Measurements from ENCODE around the gene FAM120A. TPM values are rescaled to one million over a fixed set of nuclear protein-coding genes. Genes with fewer than 3 reads are reported as not detected.

Gene FAM120A
- total RNA-seq, 4 donors from 2014 or later = 81.7 to 125 (median 90.1) TPM

DNA sequence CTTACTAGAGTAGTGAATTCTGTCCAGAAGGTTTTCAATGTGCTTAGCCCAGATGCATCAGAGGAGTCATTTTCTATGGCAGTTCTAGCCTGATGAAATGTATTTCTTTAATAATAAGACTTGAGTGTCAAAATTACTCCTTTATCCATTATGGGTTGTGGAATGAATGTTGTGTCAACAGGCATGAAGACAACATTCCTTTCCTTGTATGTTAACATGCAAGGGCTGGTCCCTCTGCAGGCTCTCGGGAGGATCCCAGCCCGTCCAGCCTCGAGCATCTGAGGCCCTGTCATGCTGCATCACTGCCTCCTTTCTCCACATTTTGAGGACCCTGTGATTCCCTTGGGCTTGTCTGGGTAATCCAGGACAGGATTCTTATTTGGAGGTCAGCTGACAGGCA, 44.8 kb downstream of the FAM120A start:
- Histone ChIP-seq H3K4me1 (peaks cover 23 to 31% (median 29%) of the 10 kb centered on the region in 4 donors), H3K36me3 (peaks cover 17 to 65% (median 50%) of the 10 kb centered on the region in 4 donors), H3K27ac (replicated peaks in 1 of 4) (no peak overlapping the region), H3K9me3 (no peaks in the 10 kb centered on the region), H3K4me3 (no peak overlapping the region), H3K27me3 (no peaks in the 10 kb centered on the region)
- TF ChIP-seq, protein P1, sequence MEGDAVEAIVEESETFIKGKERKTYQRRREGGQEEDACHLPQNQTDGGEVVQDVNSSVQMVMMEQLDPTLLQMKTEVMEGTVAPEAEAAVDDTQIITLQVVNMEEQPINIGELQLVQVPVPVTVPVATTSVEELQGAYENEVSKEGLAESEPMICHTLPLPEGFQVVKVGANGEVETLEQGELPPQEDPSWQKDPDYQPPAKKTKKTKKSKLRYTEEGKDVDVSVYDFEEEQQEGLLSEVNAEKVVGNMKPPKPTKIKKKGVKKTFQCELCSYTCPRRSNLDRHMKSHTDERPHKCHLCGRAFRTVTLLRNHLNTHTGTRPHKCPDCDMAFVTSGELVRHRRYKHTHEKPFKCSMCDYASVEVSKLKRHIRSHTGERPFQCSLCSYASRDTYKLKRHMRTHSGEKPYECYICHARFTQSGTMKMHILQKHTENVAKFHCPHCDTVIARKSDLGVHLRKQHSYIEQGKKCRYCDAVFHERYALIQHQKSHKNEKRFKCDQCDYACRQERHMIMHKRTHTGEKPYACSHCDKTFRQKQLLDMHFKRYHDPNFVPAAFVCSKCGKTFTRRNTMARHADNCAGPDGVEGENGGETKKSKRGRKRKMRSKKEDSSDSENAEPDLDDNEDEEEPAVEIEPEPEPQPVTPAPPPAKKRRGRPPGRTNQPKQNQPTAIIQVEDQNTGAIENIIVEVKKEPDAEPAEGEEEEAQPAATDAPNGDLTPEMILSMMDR (IDR thresholded peaks at IDR 0.05) = no peak
- intact Hi-C loops (cut with DNase I) = no loop called here
- WGBS = 89% methylated on average over 3 of the region's 3 CpGs
- no peak for DNase-seq (ENCODE audit: extremely low spot score)

DNA sequence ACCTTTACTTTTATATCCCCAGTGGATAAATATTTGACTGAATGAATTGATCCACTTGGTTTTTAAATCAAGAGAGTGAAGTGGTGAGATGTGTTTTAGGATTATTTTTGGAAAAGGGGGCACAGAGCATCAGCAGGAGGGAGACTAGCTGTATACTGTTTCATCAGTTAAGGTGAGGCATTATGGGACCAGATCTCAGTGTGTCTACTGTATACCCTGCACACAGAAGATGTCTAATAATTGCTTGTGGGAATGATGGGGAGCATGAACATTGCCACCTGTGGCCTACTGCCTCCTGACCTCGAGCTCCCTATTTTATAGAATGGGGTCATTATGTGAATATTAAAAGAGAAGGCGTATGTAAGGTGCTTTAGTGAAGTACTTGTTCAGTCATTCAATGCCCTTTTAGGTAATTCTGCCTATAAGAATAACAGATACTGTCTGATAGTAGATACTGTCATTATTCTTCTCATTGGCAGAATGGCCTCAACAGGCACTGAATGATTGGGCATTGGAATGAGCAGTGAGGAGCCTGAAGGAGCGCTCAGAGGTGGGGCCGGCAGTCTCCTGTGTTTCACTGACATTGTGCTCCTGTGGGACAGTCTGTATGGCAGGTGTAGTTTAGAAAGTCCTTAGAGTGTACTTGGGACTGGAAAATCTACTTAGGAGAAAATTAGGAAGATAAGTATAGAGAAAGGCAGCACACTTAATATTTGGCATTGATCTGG, 49.2 kb downstream of the FAM120A start:
- Histone ChIP-seq H3K36me3 (peaks cover 11 to 56% (median 38%) of the 10 kb centered on the region in 4 donors), H3K4me3 (peak overlapping the region; percentile 37 to 52 (median 47))

DNA sequence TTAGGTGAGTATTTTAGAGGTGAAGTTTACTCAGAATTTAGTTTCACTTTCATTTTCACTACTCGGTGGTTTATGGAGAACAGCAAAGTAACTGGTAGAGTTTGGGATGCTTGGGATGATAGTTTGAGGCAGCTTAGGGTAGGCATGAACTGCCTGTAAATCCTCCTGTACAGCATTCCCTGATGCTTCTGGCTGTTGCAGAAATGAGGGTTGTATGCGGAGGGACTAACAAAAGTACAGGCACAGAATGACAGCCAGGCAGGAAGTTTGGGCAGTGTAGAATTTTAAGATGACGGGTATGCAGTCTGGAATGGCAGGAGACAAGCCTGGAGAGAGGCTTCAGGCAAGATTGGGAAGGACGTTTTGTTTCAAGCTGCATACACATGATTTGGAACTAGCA, 49.9 kb downstream of the FAM120A start:
- no peak for TF ChIP-seq POLR2A (IDR thresholded peaks at IDR 0.05; ENCODE audit: low read depth)
- TF ChIP-seq, protein P1 (IDR thresholded peaks at IDR 0.05) = no peak
- no peak for TF ChIP-seq POLR2AphosphoS5 (IDR thresholded peaks at IDR 0.05)
- no peak for TF ChIP-seq EP300 (IDR thresholded peaks at IDR 0.05)
- Histone ChIP-seq H3K27me3 (no peaks in the 10 kb centered on the region), H3K4me1 (peaks cover 10 to 42% (median 38%) of the 10 kb centered on the region in 4 donors), H3K9me3 (no peaks in the 10 kb centered on the region), H3K27ac (replicated peaks in 1 of 4) (peak overlapping the region; percentile 47 to 62 (median 58)), H3K36me3 (peaks cover 11 to 49% (median 37%) of the 10 kb centered on the region in 4 donors), H3K4me3 (peak overlapping the region; percentile 37 to 52 (median 47))
- intact Hi-C loops (cut with DNase I) = loop anchor here (10.0 kb wide), 1 partner anchor 47 kb away; the partner anchor contains the start of genes FAM120A and FAM120AOS
- DNase-seq (ENCODE audit: extremely low spot score) = no peak
- 22% methylated on average over 4 of the region's 4 CpGs for WGBS

More for the DNA sequence above, 49.2 kb downstream of the FAM120A start:
- Histone ChIP-seq H3K4me1 (peaks cover 14 to 38% (median 34%) of the 10 kb centered on the region in 4 donors), H3K27me3 (no peaks in the 10 kb centered on the region), H3K9me3 (no peaks in the 10 kb centered on the region), H3K27ac (replicated peaks in 1 of 4) (peak overlapping the region; percentile 47 to 62 (median 58))
- DNase-seq (ENCODE audit: extremely low spot score) = no peak
- intact Hi-C loops (cut with DNase I) = loop anchor here (10.0 kb wide), 1 partner anchor 46 kb away; the partner anchor contains the start of genes FAM120A and FAM120AOS
- WGBS = 84% methylated on average over 4 of the region's 4 CpGs
- TF ChIP-seq, protein P1 (IDR thresholded peaks at IDR 0.05) = no peak
- no peak for TF ChIP-seq POLR2AphosphoS5 (IDR thresholded peaks at IDR 0.05)
- TF ChIP-seq EP300 (IDR thresholded peaks at IDR 0.05) = no peak
- no peak for TF ChIP-seq POLR2A (IDR thresholded peaks at IDR 0.05; ENCODE audit: low read depth)

DNA sequence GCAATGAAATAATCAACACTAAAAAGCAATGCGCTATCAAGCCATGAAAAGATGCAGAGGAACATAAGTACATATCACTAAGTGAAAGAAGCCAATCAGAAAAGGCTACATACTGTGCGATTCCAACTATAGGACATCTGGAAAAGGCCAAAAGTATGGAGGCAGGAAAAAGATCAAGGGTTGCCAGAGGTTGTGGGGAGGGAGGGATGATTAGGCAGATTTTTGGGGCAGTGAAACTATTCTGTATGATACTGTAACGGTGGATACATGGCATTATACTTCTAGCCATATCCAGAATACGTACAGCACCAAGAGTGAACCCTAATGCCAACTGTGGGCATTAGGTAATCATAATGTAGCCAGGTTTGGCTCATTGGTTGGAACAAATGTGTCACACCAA, 51.9 kb downstream of the FAM120A start:
- H3K9me3 ChIP-seq = no peaks in the 10 kb centered on the region
- H3K27me3 ChIP-seq = no peaks in the 10 kb centered on the region
- no peak overlapping the region for H3K27ac ChIP-seq (replicated peaks in 1 of 4)
- 91% methylated on average over 4 of the region's 4 CpGs for WGBS
- DNase-seq (ENCODE audit: extremely low spot score) = no peak
- no peak overlapping the region for H3K4me3 ChIP-seq
- TF ChIP-seq POLR2AphosphoS5 (IDR thresholded peaks at IDR 0.05) = no peak
- TF ChIP-seq POLR2A (IDR thresholded peaks at IDR 0.05; ENCODE audit: low read depth) = no peak
- TF ChIP-seq, protein P1 (IDR thresholded peaks at IDR 0.05) = no peak
- no peak for TF ChIP-seq EP300 (IDR thresholded peaks at IDR 0.05)
- H3K36me3 ChIP-seq = peaks cover 0 to 30% (median 19%) of the 10 kb centered on the region in 4 donors
- intact Hi-C loops (cut with DNase I) = loop anchor here (10.0 kb wide), 1 partner anchor 49 kb away; the partner anchor contains the start of genes FAM120A and FAM120AOS
- H3K4me1 ChIP-seq = peaks cover 10 to 54% (median 44%) of the 10 kb centered on the region in 4 donors

Measured in esophagus muscularis mucosa (tissue), 4 donors.